Suppressor macrophage treated with lipopolysaccharide for 4 hours (primary cell): ENCODE data around the gene GPRC5B.

Experiments used
- DNase-seq: peaks from one replicate; pipeline ENCODE4 v3.0.0-alpha.2; 2020

Gene GPRC5B

DNA sequence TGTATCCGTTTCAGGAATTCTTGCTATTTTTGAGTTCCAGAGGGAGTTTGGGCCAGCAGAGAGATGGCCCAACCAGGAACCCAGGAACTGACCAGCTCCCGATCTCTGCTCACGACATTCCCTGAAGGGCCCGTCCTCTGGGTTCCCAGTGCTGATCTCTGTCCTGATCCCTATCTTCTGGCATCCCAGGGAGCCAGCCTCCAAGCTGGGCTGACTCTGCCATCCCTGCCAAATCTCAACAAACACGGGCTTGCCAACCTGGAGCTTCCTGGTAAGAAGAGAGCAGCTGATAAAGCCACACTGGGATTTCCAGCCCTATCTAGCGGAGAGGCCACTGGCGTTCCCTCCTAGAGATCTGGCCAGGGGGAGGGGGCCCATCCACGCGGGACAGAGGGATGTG lies 16.2 kb downstream of the GPRC5B start:
- DNase-seq: no peak

DNA sequence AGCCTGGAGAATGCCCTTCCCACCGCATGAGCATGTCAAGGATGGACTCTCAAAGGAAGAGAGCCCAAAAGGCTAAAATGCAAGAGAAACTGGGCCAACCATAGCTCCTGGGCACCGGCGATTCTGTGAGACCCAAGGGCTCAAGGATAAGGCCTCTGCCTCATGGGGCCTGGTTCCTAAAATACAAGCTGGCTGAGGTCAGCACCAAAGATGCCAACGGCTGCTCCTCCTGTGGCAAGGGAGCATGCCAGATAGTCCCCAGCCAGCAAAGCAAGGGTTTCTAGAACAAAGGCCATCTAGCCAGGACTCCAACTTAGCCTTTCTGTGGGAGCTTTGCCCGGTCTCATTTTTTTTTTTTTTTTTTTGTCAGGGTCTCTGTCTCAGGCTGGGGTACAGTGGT lies 20.1 kb downstream of the GPRC5B start:
- no peak for DNase-seq

DNA sequence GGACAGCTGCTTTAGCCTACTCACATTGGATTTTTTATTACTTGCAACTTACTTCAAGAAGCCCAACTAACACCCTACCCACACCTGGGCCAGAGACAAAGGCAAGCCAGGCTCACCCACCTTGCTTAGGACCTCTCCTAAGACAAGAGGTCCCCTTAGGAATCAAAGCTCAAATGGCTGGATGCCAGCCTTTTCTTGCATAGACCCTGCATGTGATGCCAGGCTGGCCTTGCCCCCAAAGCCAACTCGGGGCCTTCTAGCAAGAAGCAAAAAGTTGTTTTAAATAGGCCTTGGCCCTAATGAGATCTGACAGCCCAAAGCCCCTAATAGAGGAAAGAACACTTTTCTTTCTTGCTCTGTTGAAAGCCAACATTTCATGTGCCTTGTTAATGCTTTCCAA lies 20.7 kb downstream of the GPRC5B start:
- DNase-seq: no peak

DNA sequence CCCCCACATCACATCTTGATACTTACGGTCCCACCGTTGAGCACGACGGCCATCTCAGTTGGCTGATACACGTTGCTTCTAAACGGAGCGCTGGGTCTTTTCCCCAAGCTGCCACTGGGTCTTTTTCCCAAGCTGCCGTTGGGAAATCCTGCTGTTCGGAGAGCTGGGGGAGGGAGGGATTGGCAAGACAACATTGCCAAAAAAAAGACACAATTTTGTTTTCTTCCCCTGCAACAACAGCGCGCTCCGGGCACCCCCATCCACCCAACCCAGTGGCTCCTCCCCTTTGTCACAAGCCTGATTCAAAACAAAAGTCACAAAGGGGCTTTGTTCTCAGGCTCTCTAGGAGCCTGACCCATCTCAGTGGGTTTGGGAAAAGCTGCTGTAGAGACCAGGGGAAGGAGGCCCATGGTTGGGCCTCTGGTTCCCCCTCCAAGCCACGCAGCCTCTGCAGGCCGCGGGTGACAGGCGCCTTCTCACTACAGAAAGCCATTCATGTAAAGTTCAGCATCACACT lies 22.8 kb downstream of the GPRC5B start:
- no peak for DNase-seq

DNA sequence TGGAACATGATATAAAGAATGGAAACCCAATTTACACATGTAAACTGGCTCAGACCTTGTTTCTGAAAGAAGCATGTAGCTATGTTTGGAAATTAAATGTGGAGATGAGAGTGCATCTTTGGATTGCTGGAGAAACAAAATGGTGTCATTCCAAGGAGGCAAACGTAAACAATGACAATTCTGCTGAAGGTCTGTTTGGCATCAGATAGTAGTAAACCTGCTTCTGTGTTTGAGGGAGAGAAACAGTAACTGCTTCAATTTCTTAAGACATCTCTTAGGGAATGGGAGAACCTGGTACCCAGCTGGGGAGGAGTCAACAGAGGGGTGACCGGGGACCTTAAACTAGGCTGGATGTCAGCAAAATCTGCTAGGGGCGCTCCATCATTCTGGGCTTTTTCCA lies 23.5 kb downstream of the GPRC5B start:
- DNase-seq: no peak

DNA sequence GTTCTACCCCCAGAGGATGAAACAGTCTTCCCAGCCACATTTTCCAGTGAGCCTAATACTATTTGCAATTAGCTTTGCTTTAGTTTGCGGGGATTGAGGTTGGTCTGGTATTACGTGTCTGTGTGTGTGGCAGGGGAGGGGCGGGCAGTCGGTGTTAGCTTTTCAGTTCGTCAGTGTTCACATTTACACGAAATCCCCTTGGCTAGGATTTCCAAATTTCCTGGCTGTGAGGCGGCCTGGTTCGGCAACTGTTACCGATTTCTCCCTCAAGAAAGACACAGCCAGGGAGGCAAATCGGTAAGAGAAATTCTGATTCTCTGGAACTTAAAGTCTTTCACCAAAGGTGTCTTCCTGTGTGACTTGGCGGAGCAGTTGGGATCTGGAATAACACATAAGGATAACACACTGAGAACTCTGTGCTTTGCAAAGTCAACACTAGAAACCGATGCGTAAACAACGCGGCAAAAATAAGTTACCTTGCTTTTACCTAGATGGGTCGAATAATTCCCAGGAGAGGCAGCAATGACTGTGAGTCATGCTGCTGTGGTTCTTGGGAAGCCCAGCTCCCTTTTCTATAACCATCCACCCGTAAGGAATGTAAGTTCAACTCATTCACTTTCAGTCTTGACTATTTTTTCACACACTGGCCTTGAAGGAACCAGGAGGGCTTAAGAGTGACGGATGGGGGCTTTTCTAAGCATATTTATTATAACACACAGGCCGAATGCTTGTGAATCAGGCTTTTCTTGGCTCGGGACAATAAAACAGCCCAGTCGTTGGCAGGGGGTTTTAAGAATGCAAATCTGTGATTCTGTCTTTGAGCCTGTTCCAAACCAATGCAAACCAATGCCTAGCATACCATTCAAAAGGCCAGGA lies 24.2 kb downstream of the GPRC5B start:
- no peak for DNase-seq

DNA sequence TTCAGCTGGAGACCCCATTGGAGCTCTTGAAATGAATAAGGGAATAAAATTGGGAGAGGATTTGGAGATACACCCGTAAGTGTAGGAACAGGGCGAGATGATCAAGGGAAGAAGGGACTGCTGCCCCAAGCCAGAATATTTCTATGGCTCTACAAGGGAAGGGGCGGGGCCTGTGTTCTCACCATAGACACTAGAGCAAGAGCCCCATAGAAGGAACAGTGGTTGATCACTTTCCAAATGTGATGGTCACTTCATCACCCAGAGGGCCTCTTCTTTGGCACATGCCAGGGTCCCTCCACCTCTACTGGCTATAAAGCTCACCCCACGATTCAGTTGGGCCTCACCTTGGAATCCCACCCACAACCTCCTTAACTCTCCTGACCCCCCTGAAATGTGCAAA lies 25.0 kb downstream of the GPRC5B start:
- DNase-seq: no peak

DNA sequence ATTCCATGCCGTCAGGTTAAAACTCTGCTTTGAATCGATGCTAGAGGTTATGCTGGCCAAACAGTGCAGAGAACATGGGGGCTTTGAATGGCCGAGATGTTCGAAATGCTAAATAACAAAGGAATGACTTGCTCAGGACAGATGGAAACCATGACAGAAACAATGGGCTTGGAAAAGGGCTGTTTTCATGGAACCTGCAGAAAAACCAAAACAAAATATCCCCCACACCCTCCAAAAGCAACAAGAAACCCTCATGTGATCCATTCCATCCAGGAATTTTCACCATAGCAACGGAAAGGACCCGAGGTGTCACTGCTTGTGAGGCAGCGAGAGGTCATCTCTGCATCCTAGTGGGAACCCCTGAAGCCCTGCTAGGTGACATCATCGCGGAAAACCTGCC lies 25.5 kb downstream of the GPRC5B start:
- DNase-seq: no peak

DNA sequence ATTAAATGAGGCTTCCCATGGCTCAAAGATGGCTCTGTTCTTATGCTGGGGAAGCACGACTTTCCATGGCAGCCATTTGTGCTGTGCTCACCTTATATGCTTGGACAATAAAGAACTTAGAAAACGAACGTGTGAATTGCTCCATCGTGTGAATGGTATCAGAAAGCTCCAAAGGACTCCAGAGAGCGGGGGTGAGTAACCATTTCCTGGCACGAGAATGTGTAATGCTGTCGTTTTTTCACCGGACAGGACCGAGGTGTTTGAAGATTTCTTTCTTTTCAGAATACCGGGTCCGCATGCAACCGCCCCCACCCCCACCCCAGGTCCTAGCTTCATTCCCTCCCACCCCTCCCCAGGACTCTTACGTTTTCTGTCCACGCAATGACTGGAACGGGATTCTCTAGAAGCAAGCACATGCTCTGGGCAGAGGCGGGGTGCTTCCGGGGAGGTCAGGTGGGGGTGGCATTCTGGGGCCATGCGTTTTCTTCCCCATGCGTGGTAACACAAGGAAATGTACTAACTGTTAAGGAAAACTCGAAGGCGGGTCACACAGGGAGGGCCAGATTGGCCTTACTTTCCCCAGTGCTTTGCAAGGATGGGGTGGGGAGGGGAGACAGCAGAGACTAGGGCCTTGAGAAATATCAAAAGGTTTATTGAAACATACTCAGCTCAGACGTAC lies 26.2 kb downstream of the GPRC5B start:
- no peak for DNase-seq

DNA sequence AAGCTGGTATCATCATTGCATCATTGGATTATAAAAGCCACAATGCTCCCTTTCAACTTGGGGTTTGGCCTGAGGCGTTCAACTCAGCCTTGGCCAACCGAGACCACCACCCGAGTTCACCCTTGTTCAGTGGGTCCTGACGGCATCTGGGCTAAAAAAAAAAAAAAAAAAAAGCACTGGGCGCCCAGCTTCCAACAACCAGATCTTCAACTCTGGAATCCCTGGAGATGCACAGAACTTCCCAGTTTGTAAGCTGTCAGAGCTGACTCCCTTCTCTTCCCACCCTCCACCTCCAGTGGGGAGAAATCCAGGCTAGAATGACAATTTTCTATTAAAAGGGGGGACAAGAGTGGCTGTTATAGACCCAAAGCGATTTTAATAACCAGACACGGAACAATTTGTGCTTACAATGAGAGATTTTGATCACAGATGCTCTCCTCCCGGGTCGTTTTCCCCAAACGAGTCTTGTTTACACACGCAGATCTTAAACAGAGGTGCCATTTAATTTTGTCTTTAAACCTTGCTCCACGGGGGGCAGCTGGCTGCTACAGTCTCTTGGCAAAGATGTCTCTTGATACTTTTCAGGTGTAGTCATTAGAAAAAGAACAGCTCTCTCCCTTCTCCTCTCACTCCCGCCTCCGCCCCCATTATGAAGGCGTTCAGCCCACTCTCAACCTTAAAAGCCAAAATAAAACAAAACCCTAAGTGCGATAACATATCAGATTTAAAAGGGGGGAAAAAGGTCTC lies 26.9 kb downstream of the GPRC5B start:
- DNase-seq: no peak

DNA sequence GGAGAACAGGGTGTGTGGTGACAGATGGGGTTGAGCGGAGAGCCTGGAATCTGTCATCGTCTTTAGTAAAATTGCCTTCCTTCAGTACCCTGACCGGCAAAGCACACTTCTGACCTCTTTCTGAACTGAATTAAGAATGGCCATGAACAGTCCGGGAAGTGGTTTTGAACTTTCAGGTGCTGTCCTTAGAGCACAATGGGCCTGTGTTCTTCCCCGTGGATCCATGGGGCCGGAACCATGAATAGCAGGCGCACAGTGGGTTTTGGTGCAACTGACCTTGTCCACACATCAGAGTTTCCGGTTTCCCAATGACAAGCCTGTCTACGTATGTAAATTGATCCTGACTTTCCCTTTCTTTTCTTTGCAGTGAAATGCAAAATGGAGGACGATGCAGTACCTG lies 28.5 kb downstream of the GPRC5B start:
- no peak for DNase-seq

DNA sequence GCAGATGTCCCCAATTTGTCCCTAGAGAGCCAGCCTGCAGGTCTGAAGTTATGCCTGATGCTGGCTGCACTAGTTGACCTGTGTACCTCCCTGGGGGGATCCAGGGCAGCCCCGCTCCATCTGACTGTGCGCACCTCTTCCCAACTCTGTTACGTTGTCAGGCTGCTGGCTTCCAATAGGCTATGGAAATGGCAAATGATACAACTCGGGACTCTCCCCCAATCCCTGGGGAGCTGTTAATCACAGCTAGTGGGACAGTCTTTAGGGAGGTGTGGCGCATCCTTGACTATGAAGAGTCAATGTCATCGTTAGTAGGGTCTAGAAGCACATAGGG lies 30.1 kb downstream of the GPRC5B start:
- DNase-seq: no peak

DNA sequence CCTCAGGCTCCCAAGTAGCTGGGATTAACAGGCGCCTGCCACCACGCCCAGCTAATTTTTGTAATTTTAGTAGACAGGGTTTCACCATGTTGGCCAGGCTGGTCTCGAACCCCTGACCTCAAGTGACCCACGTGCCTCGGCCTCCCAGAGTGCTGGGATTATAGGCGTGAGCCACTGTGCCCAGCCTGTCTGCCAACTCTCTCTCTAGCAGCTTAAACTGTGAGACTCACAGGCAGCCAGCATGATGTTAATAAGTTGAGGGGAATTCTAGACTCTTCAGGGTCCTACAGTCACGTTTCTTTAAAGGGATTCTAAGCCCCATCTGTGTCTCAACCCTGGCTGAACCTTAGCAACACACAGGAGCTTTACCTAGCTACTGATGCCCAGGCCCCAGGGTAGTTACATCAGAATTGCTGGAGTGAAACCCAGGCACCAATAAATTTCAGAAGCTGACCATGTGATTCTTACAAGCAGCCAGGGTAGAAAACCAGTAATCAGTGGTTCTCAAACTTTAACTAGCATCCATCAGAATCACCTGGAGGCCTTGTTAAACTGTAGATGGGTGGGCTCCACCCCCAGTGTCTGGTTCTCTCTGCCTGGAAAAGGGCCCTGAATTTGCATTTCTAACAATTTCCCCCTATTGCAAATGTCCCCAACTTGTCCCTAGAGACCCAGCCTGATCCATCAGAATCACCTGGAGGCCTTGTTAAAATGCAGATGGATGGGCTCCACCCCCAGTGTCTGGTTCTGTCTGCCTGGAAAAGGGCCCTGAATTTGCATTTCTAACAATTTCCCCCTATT lies 30.7 kb downstream of the GPRC5B start:
- DNase-seq: no peak

DNA sequence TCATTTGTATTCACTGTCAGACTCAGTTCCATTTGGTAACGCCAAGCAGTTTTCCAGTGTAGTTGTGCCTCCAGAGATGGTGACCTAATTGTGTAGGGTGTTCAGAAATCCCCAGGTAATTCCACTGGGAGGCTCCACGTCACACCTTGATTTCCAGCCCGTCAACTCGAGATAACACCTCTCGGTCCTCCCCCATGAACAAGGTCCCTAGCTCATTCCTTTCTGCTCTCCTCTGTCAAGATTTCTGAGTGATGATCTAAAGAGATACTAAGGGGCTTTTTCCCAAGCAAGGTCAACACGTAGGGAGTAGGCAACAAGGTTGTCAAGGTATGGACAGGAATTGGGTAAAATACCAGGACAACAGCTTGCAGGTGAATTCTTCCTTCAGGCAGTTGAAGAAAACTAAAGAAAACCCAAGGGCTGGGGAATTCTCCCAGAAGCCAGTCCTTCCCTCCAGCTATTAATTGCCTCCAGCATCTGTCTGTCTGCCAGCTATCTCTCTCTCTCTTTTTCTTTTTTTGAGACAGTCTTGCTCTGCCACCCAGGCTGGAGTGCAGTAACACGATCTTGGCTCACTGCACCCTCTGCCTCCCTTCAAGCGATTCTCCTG lies 31.4 kb downstream of the GPRC5B start:
- no peak for DNase-seq

DNA sequence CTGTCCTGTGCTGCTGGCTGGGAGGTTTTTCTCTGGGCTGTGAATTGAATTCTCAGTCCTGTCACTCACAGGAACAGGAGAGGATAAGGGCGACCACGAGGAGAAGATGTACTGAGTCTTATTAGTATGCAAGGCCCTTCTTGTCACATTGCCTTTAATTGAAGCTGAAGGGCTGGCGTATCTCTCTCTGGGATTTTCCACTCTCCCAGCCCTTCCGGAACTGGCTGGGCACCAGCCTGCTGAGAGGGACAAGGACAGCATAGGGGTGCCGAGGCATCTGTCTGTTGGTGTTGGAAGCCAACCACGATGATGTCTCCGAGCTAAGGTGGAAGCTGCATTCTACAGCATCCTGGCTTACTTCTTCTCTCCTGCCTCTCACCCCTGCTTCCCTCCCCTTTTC lies 33.2 kb downstream of the GPRC5B start:
- no peak for DNase-seq

DNA sequence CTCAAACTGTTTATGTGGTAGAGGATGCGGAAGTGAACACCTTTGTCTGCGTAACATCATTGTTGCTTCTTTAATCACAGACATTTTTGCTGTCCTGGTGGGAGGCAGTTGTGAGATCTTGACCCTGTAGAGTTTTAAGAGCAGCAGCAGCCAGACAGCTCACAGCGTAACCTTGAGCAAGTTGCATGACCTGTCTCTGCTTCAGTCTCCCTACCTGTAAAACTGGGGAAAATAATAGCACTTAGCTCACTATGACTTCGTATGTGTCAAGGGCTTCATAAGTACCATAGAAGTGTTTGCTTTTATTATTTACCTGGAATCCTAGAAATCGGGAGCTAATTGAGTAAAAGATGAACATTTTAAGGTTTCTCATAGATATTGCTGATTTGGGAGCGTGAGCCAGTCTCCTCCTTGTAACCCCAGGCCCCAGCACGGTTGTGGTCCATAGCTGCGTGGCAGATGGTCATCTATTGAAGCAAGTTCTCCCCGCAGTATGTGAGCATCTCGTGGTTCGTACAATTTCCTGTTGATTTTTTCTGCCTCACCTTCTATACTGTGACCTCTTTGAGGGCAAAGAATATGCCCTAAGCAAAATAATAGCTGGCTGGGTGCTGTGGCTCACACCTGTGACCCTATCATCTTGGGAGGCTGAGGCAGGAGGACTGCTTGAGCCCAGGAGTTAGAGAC lies 34.4 kb downstream of the GPRC5B start:
- no peak for DNase-seq

DNA sequence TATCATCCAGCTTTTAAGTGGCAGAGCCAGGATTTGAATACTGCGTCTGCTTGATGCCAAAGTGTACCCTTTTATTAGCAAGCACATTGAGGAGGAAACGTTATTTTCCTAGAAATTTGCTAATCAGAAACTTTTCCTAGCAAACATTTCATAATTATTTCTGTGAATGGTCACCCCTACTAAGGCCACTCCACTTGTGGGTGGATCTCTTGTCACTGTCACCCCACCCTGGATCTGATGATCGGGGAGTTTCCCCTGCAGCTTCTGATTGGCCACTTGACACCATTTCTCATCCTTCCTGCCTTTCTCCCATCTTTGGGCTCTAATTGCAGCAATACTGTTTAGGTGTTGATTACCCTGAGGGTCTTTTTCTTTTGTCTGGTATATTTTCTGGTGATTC lies 35.9 kb downstream of the GPRC5B start:
- DNase-seq: no peak

DNA sequence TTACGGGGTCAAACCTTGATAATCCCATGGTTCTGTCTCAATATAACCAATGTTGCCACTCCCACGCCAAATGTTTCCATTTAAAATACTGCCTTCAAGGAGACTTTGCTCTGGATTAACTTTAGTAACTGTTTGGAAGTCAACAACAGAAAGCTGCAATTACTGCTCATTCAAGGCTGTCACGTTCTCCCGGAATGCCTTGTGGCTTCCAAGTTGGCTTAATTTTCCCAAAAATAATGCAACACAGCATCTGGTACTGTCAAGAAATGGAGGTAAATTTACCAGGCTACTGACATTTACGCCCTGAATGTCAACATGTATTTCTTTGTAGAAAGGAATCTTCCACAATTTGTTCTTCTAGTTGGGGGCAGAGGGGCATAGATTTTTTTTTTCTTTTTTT lies 38.2 kb downstream of the GPRC5B start:
- no peak for DNase-seq

DNA sequence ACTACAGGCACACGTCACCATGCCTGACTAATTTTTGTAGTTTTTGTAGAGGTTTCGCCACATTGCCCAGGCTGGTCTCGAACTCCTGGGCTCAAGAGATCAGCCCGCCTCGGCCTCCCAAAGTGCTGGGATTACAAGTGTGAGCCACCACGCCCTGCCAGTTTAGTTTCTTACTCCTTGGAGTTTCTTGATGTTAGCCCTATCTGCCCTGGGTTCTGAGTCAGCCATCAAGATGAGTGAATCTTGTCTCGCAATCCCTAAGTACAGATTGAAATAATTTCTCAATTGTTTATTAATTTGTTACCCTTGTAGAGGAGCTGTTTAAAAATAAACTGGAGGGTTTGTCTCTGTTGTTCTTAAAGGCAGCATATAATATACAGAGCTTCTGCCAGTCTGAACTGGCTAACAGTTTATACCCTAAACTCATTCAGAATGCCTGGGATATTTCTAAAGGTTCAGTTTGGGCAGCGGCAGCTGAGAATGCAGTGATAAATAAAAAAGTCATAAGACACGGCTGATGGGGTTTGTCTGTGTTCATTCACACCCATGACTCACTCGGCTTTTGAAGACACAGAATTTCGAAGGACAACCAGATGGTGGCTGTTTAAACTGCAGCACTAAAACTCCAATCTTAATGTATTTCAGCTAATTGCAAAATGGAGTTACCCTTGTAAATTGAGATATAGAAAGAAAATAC lies 39.6 kb downstream of the GPRC5B start:
- no peak for DNase-seq

DNA sequence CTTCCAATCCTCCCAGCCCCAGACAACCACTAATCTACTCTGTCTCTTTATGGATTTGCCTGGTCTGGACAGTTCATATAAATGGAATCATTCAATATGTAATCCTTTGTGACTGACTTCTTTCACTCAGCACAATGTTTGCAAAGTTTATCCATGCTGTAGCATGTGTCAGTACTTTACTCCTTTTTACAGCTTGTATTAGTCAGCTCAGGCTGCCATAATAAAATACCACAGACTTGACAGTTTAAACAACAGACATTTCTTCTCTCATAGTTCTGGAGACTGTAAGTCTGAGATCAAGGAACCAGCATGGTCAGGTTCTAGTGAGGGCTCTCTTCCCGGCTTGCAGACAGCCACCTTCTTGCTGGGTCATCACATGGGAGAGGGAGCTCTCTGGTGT lies 41.3 kb downstream of the GPRC5B start:
- no peak for DNase-seq
